OCI-LY7 (cell line): Measurements from ENCODE around the gene PAFAH1B1. TPM values are rescaled to one million over a fixed set of nuclear protein-coding genes. Genes with fewer than 3 reads are reported as not detected.

Experiments used
- BruUV-seq: library from RNA; stranded (reverse); fragments of 400-500 nt; replicated peaks from 2 replicates; lab custom pipeline; 2021; lab: Mats Ljungman, UMichigan
- CTCF ChIA-PET: fragments of 300-600 bp; sonication (Branson Sonifier 250); formaldehyde crosslinking; loops from one replicate; lab custom pipeline; 2022; ENCODE audit warnings: antibody characterized with exemption; ENCODE audit not compliant: unreplicated experiment; lab: Charles Lee
- POLR2A ChIA-PET: fragments of 300-600 bp; sonication (Branson Sonifier 250); formaldehyde crosslinking; loops from one replicate; lab custom pipeline; 2022; ENCODE audit warnings: antibody characterized with exemption; lab: Charles Lee
- DNase-seq: peaks from one replicate; pipeline ENCODE4 v3.0.0-alpha.2; 2015; ENCODE audit warnings: low spot score
- H2AFZ ChIP-seq: fragments of 200-600 bp; sonication (generic), shearing (Covaris generic); 2 replicates; pipeline ENCODE4 v1.6.1; 2014; ENCODE audit warnings: mild to moderate bottlenecking, antibody characterized with exemption, low read length, moderate library complexity
- H3K27ac ChIP-seq: fragments of 200-600 bp; sonication (generic); 2 replicates; pipeline ENCODE4 v1.5.1; 2014; ENCODE audit warnings: mixed run types, low read depth, mild to moderate bottlenecking, moderate library complexity, low read length, inconsistent platforms; ENCODE audit not compliant: poor library complexity, severe bottlenecking
- H3K36me3 ChIP-seq: fragments of 200-600 bp; sonication (generic); 2 replicates; pipeline ENCODE4 v1.6.1; 2014; ENCODE audit warnings: mild to moderate bottlenecking, antibody characterized with exemption, low read length, moderate library complexity, mixed read lengths; ENCODE audit not compliant: insufficient read depth
- H3K4me1 ChIP-seq: fragments of 200-600 bp; sonication (generic); 2 replicates; pipeline ENCODE4 v1.5.1; 2014; ENCODE audit warnings: mild to moderate bottlenecking, low read length; ENCODE audit not compliant: insufficient read depth, poor library complexity, severe bottlenecking
- H3K4me2 ChIP-seq: fragments of 200-600 bp; sonication (generic); 2 replicates; pipeline ENCODE4 v1.6.1; 2014; ENCODE audit warnings: mild to moderate bottlenecking, low read length
- H3K4me3 ChIP-seq: fragments of 200-600 bp; sonication (generic); 2 replicates; pipeline ENCODE4 v1.5.1; 2014; ENCODE audit warnings: mild to moderate bottlenecking, low read depth, low read length; ENCODE audit not compliant: poor library complexity, severe bottlenecking
- H3K79me2 ChIP-seq: fragments of 200-600 bp; sonication (generic); 2 replicates; pipeline ENCODE4 v1.6.1; 2016; ENCODE audit warnings: low read depth, mild to moderate bottlenecking, low read length, moderate library complexity, mixed read lengths; ENCODE audit not compliant: insufficient read depth
- H3K9me2 ChIP-seq: fragments of 200-600 bp; sonication (generic); 2 replicates; pipeline ENCODE4 v1.6.1; 2016; ENCODE audit warnings: mild to moderate bottlenecking, low read length, mixed read lengths; ENCODE audit not compliant: insufficient read depth
- H3K9me3 ChIP-seq: fragments of 200-600 bp; sonication (generic); 2 replicates; pipeline ENCODE4 v1.6.1; 2014; ENCODE audit warnings: mild to moderate bottlenecking, mixed run types, low read length, mixed read lengths
- H4K20me1 ChIP-seq: fragments of 200-600 bp; sonication (generic); 2 replicates; pipeline ENCODE4 v1.6.1; 2014; ENCODE audit warnings: mild to moderate bottlenecking, antibody characterized with exemption, low read length, moderate library complexity, mixed read lengths; ENCODE audit not compliant: insufficient read depth
- CTCF ChIP-seq: fragments of 200-600 bp; sonication (generic); conservative IDR thresholded peaks from 2 replicates; pipeline ENCODE4 v1.5.1; 2014; ENCODE audit warnings: mild to moderate bottlenecking, antibody characterized with exemption, low read length, moderate library complexity, mixed read lengths
- EZH2phosphoT487 ChIP-seq: fragments of 200-600 bp; sonication (generic); IDR thresholded peaks from 2 replicates; pipeline ENCODE4 v1.6.1; 2018; ENCODE audit warnings: low read depth, borderline replicate concordance, mild to moderate bottlenecking, mixed run types, antibody characterized with exemption, low read length, moderate library complexity, mixed read lengths
- intact Hi-C: fragments of 100-400 bp; cut with micrococcal nuclease; formaldehyde crosslinking; loops from one replicate; pipeline ENCODE4 v1.10.0; 2022; ENCODE audit not compliant: unreplicated experiment
- total RNA-seq, 2 experiments: library from RNA; depleted of rRNA in 1 of 2; stranded (reverse); fragments of >200 nt in 1 of 2; shearing (Covaris generic) in 1 of 2; gene quantifications; 2 replicates each; pipeline ENCODE4 v1.2.3, GENCODE V29; 2014 to 2022

Gene PAFAH1B1
- total RNA-seq, 2 experiments from 2014 or later, result 51.1 to 127 TPM

- Histone ChIP-seq H3K36me3 (peaks cover 94% of the 10 kb centered on the region), H3K9me3 (no peaks in the 10 kb centered on the region), H3K4me1 (no peaks in the 10 kb centered on the region), H4K20me1 (no peaks in the 10 kb centered on the region), H3K4me2 (no peak overlapping the region), H3K27ac (no peak overlapping the region), H3K9me2 (no peaks in the 10 kb centered on the region), H3K79me2 (no peaks in the 10 kb centered on the region), H2AFZ (no peak overlapping the region), H3K4me3 (no peak overlapping the region)
- ChIA-PET CTCF (no interaction called here), POLR2A (interaction anchor here (0.6 kb wide), 1 partner anchor 161 kb away, joined by 4 read pairs; no protein-coding TSS in a partner anchor)
- no peak for DNase-seq
- no TSS peak for BruUV-seq
- TF ChIP-seq CTCF (no peak), EZH2phosphoT487 (no peak)
- intact Hi-C loops, result no loop called here
These were observed 100.3 kb downstream of the PAFAH1B1 start for GRCh38 chr17:2693561-2694380.

GRCh38 chr17:2694381-2695242 is 101.2 kb downstream of the PAFAH1B1 start:
- TF ChIP-seq EZH2phosphoT487, result no peak
- no peak for TF ChIP-seq CTCF
- Histone ChIP-seq H2AFZ (no peak overlapping the region), H4K20me1 (no peaks in the 10 kb centered on the region), H3K4me3 (no peak overlapping the region), H3K36me3 (peaks cover 92% of the 10 kb centered on the region), H3K9me2 (no peaks in the 10 kb centered on the region), H3K4me2 (no peak overlapping the region), H3K79me2 (no peaks in the 10 kb centered on the region), H3K4me1 (no peaks in the 10 kb centered on the region), H3K27ac (no peak overlapping the region), H3K9me3 (no peaks in the 10 kb centered on the region)
- no TSS peak for BruUV-seq
- DNase-seq, result no peak
- ChIA-PET POLR2A (no interaction called here), CTCF (no interaction called here)
- intact Hi-C loops, result no loop called here
